Colonic mucosa (tissue), 4 donors: ENCODE measurements around the gene RNF213. TPM values are rescaled to one million over a fixed set of nuclear protein-coding genes. Genes with fewer than 3 reads are reported as not detected.
"Not testable (repeated sequence)": the region's sequence is repeated elsewhere in the genome, so short reads cannot be mapped to it uniquely, and the experiment has no call there.

ENCODE experiments used
- DNase-seq: peaks from one replicate; pipeline ENCODE4 v3.0.0-alpha.2; 2020
- H3K27ac ChIP-seq: fragments of 200-600 bp; one replicate; pipeline ENCODE4 v1.8.0; 2021
- H3K27me3 ChIP-seq: fragments of 200-600 bp; one replicate; pipeline ENCODE4 v1.8.0; 2021
- H3K36me3 ChIP-seq: fragments of 200-600 bp; one replicate; pipeline ENCODE4 v1.8.0; 2021
- H3K4me1 ChIP-seq: fragments of 200-600 bp; one replicate; pipeline ENCODE4 v1.8.0; 2021; ENCODE audit warnings: mild to moderate bottlenecking
- H3K4me3 ChIP-seq: fragments of 200-600 bp; one replicate; pipeline ENCODE4 v1.8.0; 2021
- H3K9ac ChIP-seq, 2 donors: one replicate each; pipeline ENCODE4 v1.7.0; 2013; ENCODE audit warnings: control low read depth in 2 of 2, low read depth in 2 of 2, low read length in 2 of 2
- H3K9me3 ChIP-seq: fragments of 200-600 bp; one replicate; pipeline ENCODE4 v1.8.0; 2021
- intact Hi-C: fragments of 100-400 bp; cut with DNase I; formaldehyde crosslinking; loops from one replicate; pipeline ENCODE4 v1.14.1; 2022
- total RNA-seq, 2 donors: library from RNA; stranded (reverse); fragmentation: NEBNext Ultra II Directional in 1 of 2; extraction: Animal tissue kit (Norgen Biotek cat#: 25700) in 1 of 2; gene quantifications; one replicate each; pipeline ENCODE4 v1.2.1, GENCODE V29; 2021
- TF ChIP-seq, protein P1 (sequence below): fragments of 200-600 bp; IDR thresholded peaks from one replicate; pipeline ENCODE4 v1.8.0; 2022; ENCODE audit warnings: antibody characterized with exemption, mild to moderate bottlenecking
- donor health status: healthy.
- donor health status: DM: no; HTN: no; CAD: no.
- donor health status: DM: no; HTN: no; CAD: no.

Gene RNF213
- total RNA-seq, 2 donors from 2014 or later = 80.8 to 101 TPM

DNA sequence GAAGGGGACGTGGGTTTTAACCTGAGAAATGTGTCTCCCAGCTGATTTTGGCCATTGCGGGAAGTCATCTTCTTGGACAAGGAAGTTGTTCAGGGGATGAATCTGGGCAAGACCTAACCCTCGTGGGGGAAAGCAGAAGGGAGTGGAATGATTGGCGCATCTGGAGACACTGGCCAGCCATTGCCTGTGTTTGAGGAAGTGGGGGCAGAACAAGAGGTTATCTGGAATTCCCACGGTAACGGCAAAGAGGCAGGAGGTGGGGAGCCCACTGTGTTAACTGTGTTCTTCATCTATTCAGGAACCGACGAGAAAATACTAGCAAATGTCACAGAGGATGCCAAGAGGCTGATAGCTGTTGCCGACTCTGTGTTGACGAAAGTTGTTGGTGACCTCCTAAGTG is 66.9 kb downstream of the RNF213 start:
- H3K9me3 ChIP-seq = no peaks in the 10 kb centered on the region
- H3K9ac ChIP-seq = no peak overlapping the region
- no peak for DNase-seq
- H3K27me3 ChIP-seq = no peaks in the 10 kb centered on the region
- peaks cover 30% of the 10 kb centered on the region for H3K36me3 ChIP-seq
- intact Hi-C loops = no loop called here
- H3K27ac ChIP-seq = no peak overlapping the region
- H3K4me1 ChIP-seq = no peaks in the 10 kb centered on the region
- no peak overlapping the region for H3K4me3 ChIP-seq
- TF ChIP-seq, protein P1, sequence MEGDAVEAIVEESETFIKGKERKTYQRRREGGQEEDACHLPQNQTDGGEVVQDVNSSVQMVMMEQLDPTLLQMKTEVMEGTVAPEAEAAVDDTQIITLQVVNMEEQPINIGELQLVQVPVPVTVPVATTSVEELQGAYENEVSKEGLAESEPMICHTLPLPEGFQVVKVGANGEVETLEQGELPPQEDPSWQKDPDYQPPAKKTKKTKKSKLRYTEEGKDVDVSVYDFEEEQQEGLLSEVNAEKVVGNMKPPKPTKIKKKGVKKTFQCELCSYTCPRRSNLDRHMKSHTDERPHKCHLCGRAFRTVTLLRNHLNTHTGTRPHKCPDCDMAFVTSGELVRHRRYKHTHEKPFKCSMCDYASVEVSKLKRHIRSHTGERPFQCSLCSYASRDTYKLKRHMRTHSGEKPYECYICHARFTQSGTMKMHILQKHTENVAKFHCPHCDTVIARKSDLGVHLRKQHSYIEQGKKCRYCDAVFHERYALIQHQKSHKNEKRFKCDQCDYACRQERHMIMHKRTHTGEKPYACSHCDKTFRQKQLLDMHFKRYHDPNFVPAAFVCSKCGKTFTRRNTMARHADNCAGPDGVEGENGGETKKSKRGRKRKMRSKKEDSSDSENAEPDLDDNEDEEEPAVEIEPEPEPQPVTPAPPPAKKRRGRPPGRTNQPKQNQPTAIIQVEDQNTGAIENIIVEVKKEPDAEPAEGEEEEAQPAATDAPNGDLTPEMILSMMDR = no peak

GRCh38 chr17:80328634-80329380 is 68.2 kb downstream of the RNF213 start:
- H3K4me1 ChIP-seq = no peaks in the 10 kb centered on the region
- H3K9ac ChIP-seq = no peak overlapping the region
- H3K36me3 ChIP-seq = peaks cover 39% of the 10 kb centered on the region
- H3K9me3 ChIP-seq = no peaks in the 10 kb centered on the region
- H3K27me3 ChIP-seq = no peaks in the 10 kb centered on the region
- H3K4me3 ChIP-seq = no peak overlapping the region
- H3K27ac ChIP-seq = no peak overlapping the region
- no peak for DNase-seq
- TF ChIP-seq, protein P1 = no peak
- intact Hi-C loops = no loop called here

GRCh38 chr17:80329421-80329820 is 68.8 kb downstream of the RNF213 start:
- H3K4me3 ChIP-seq, H3K27ac ChIP-seq, intact Hi-C loops, DNase-seq, H3K4me1 ChIP-seq, H3K9me3 ChIP-seq, H3K27me3 ChIP-seq, H3K9ac ChIP-seq: not testable (repeated sequence)
- peaks cover 44% of the 10 kb centered on the region for H3K36me3 ChIP-seq

DNA sequence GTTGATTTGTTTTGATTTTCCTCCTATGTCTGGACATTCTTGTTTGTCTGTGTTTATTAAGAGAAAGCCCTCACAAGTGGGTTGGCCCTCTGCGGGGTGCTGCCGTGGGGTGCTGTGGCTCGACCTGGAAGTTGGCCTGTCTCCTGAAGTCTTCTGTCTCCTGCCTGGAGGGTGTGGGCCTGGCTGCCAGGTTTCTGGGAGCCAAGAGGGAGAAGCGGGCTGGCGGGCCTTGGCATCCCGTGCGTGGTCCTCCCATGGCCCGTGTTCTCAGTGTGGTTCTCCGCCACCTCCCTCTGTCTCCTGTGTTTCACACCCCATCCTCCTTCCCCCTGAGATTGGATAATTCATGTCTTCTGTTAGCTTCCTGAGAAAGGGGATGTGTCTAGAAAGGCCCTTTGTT is 69.6 kb downstream of the RNF213 start:
- peaks cover 49% of the 10 kb centered on the region for H3K36me3 ChIP-seq
- H3K27me3 ChIP-seq = no peaks in the 10 kb centered on the region
- no peaks in the 10 kb centered on the region for H3K4me1 ChIP-seq
- TF ChIP-seq, protein P1 = no peak
- no peak for DNase-seq
- no peak overlapping the region for H3K27ac ChIP-seq
- H3K4me3 ChIP-seq = no peak overlapping the region
- H3K9me3 ChIP-seq = no peaks in the 10 kb centered on the region
- intact Hi-C loops = no loop called here
- H3K9ac ChIP-seq = no peak overlapping the region

GRCh38 chr17:80330938-80331337 is 70.3 kb downstream of the RNF213 start:
- H3K4me1 ChIP-seq, H3K9me3 ChIP-seq, H3K27ac ChIP-seq, H3K4me3 ChIP-seq, H3K9ac ChIP-seq, intact Hi-C loops, DNase-seq, H3K27me3 ChIP-seq: not testable (repeated sequence)
- H3K36me3 ChIP-seq = peaks cover 54% of the 10 kb centered on the region

DNA sequence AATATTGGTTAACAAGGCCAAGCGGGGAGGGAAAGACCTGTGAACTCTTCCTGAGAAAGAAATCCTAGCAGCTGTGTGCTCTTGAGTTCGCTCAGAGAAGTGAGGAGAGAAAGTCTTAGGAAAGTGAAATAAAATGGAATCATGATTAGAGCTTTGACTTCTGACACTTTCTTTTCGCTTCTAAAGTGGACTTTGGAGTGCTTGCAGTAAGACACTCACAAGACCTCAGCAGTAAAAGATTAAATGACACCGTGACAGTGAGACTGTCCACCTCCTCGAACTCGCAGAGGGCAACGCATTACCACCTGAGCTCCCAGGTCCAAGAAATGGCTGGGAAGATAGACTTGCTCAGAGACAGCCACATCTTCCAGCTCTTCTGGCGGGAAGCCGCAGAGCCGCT is 71.2 kb downstream of the RNF213 start:
- H3K4me3 ChIP-seq = no peak overlapping the region
- peaks cover 58% of the 10 kb centered on the region for H3K36me3 ChIP-seq
- H3K27me3 ChIP-seq = no peaks in the 10 kb centered on the region
- H3K9me3 ChIP-seq = no peaks in the 10 kb centered on the region
- intact Hi-C loops = no loop called here
- TF ChIP-seq, protein P1 = no peak
- no peaks in the 10 kb centered on the region for H3K4me1 ChIP-seq
- H3K27ac ChIP-seq = no peak overlapping the region
- no peak for DNase-seq
- H3K9ac ChIP-seq = no peak overlapping the region
